MCF 10A (cell line): ENCODE measurements around the gene SUMO4. TPM values are rescaled to one million over a fixed set of nuclear protein-coding genes. Genes with fewer than 3 reads are reported as not detected.

ENCODE experiments used
- BruUV-seq: library from RNA; stranded (reverse); fragments of 400-500 nt; replicated peaks from 2 replicates; lab custom pipeline; 2021; lab: Mats Ljungman, UMichigan
- CTCF ChIA-PET: fragments of 300-600 bp; sonication (Branson Sonifier 250); formaldehyde crosslinking; extraction: SDS; loops from one replicate; lab custom pipeline; 2021; ENCODE audit warnings: antibody characterized with exemption, inconsistent platforms; lab: Yijun Ruan, JAX
- POLR2A ChIA-PET: fragments of 300-600, 350-650 bp; sonication (Branson Sonifier 250); formaldehyde crosslinking; extraction: SDS; loops from one replicate; lab custom pipeline; 2020; ENCODE audit warnings: antibody characterized with exemption, inconsistent platforms; lab: Yijun Ruan, JAX
- DNase-seq: peaks from one replicate; pipeline ENCODE4 v3.0.0-alpha.2; 2018; ENCODE audit not compliant: unreplicated experiment
- H3K27ac Mint-ChIP-seq: one replicate; pipeline ENCODE4 v1.8.0; 2022; ENCODE audit warnings: mild to moderate bottlenecking, low read depth, mixed read lengths; ENCODE audit not compliant: unreplicated experiment
- H3K27me3 Mint-ChIP-seq: one replicate; pipeline ENCODE4 v1.8.0; 2022; ENCODE audit warnings: mixed read lengths; ENCODE audit not compliant: insufficient read depth, unreplicated experiment
- H3K36me3 Mint-ChIP-seq: one replicate; pipeline ENCODE4 v1.8.0; 2022; ENCODE audit warnings: mild to moderate bottlenecking, moderate library complexity, mixed read lengths; ENCODE audit not compliant: insufficient read depth, unreplicated experiment
- H3K4me1 Mint-ChIP-seq: one replicate; pipeline ENCODE4 v1.8.0; 2022; ENCODE audit warnings: mixed read lengths; ENCODE audit not compliant: insufficient read depth, unreplicated experiment
- H3K4me3 Mint-ChIP-seq: one replicate; pipeline ENCODE4 v1.8.0; 2022; ENCODE audit warnings: mild to moderate bottlenecking, moderate library complexity, mixed read lengths; ENCODE audit not compliant: unreplicated experiment
- H3K9me3 Mint-ChIP-seq: one replicate; pipeline ENCODE4 v1.8.0; 2022; ENCODE audit warnings: mixed read lengths; ENCODE audit not compliant: unreplicated experiment
- intact Hi-C: fragments of 100-400 bp; cut with micrococcal nuclease; formaldehyde crosslinking; loops from 2 replicates; pipeline ENCODE4 v1.14.1; 2022
- total RNA-seq: library from RNA; stranded (reverse); gene quantifications from 2 replicates; pipeline ENCODE4 v1.2.3, GENCODE V29; 2022
- TF ChIP-seq, protein P1 (sequence below): fragments of 200-600 bp; IDR thresholded peaks from one replicate; pipeline ENCODE4 v1.8.0; 2022; ENCODE audit warnings: antibody characterized with exemption, mild to moderate bottlenecking; ENCODE audit not compliant: unreplicated experiment

Gene SUMO4
- total RNA-seq, 1 experiment from 2014 or later, result 2.1 TPM

DNA sequence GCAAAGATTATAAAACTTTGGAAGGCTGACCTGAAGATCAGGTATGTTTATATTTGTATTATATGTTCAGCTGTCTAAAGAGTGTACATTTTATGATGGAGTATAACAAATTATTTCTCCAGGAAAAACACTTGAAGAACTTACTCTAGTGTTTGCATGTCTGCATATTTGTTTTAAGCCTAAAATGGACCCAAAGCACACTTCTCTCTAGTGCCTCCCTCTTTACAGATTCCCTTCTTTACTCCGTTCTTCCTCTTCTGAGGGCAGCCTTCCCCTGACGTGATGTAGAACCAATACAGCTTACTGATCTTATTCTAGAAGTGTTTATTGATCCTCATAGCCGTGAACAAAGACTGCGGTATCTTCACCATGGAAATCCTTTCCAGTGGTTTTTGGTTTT lies 13.9 kb downstream of the SUMO4 start:
- DNase-seq, result no peak
- Mint-ChIP-seq H3K4me3 (no peak overlapping the region), H3K4me1 (no peaks in the 10 kb centered on the region), H3K27ac (no peak overlapping the region), H3K9me3 (no peaks in the 10 kb centered on the region), H3K27me3 (no peaks in the 10 kb centered on the region), H3K36me3 (peaks cover 36% of the 10 kb centered on the region)
- TF ChIP-seq, protein P1, sequence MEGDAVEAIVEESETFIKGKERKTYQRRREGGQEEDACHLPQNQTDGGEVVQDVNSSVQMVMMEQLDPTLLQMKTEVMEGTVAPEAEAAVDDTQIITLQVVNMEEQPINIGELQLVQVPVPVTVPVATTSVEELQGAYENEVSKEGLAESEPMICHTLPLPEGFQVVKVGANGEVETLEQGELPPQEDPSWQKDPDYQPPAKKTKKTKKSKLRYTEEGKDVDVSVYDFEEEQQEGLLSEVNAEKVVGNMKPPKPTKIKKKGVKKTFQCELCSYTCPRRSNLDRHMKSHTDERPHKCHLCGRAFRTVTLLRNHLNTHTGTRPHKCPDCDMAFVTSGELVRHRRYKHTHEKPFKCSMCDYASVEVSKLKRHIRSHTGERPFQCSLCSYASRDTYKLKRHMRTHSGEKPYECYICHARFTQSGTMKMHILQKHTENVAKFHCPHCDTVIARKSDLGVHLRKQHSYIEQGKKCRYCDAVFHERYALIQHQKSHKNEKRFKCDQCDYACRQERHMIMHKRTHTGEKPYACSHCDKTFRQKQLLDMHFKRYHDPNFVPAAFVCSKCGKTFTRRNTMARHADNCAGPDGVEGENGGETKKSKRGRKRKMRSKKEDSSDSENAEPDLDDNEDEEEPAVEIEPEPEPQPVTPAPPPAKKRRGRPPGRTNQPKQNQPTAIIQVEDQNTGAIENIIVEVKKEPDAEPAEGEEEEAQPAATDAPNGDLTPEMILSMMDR, result no peak
- no TSS peak for BruUV-seq
- ChIA-PET POLR2A (interaction anchor here (0.7 to 1.0 kb wide), 4 partner anchors 182 to 843 kb away, joined by 3 read pairs; no protein-coding TSS in a partner anchor), CTCF (interaction anchor here (1.3 to 1.5 kb wide), 2 partner anchors 18 to 333 kb away, joined by 3 read pairs; no protein-coding TSS in a partner anchor)
- intact Hi-C loops, result no loop called here

DNA sequence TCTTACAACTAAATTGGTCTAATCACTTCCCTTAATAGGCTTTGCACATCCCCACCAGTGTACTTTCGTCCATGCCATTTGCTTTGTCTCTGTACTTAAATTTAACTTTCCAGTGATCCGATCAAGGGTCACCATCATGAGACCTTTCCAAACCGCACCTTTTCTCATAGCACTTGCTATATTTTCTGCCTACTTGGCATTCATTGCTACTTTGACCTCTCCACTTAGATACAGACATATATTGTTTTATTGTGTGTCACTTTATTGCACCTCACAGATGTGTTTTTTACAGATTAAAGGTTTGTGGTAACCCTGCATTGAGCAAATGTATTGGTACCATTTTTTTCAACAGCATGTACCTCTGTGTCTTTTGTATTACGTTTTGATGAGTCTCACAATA lies 14.8 kb downstream of the SUMO4 start:
- TF ChIP-seq, protein P1, result no peak
- Mint-ChIP-seq H3K4me3 (no peak overlapping the region), H3K27ac (no peak overlapping the region), H3K4me1 (no peaks in the 10 kb centered on the region), H3K27me3 (no peaks in the 10 kb centered on the region), H3K9me3 (no peaks in the 10 kb centered on the region), H3K36me3 (peaks cover 33% of the 10 kb centered on the region)
- DNase-seq, result no peak
- no TSS peak for BruUV-seq
- intact Hi-C loops, result no loop called here
- CTCF ChIA-PET, result interaction anchor here (1.5 kb wide), 1 partner anchor 17 kb away, joined by 3 read pairs; no protein-coding TSS in a partner anchor
- POLR2A ChIA-PET, result interaction anchor here (0.7 to 0.8 kb wide), 2 partner anchors 183 to 192 kb away, joined by 3 read pairs; no protein-coding TSS in a partner anchor

DNA sequence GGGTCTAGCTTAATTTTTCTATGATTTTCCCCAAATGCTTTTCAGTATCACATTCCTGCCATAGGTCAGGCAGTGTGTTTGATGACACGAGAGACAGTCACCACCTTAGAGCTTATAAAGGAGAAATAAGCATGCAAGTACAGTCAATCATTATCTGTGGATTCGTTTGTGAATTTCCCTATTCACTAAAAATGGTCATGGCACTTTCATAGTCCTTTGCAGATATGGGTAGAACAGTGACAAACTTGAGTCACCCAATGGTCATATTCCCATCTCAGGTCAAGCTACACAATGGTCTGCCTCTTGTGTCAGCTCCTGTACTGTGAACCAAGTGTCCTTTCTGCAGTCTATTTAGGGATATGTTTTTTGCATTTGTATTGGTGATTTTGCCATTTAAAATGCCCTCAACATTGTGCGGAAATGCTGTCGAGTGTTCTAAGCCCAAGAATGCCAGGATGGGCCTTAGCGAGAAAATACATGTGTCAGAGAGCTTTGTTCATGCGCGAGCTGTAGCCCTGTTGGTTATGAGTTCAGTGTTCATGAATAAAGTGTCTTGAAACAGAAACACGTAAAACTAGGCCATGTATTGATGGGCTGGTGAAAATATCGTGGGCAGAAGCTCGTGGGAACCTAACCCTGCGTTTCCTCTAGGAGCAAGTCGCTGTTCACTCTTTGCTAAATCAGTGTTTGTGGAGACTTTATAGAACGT lies 19.8 kb downstream of the SUMO4 start:
- POLR2A ChIA-PET, result interaction anchor here (0.6 to 1.2 kb wide), 4 partner anchors 9 to 385 kb away, joined by 3 to 5 read pairs (median 4); no protein-coding TSS in a partner anchor
- TF ChIP-seq, protein P1, result no peak
- CTCF ChIA-PET, result interaction anchor here (0.6 to 2.5 kb wide), 9 partner anchors 9 to 860 kb away, joined by 3 to 14 read pairs (median 5); no protein-coding TSS in a partner anchor
- no TSS peak for BruUV-seq
- intact Hi-C loops, result no loop called here
- Mint-ChIP-seq H3K36me3 (no peaks in the 10 kb centered on the region), H3K27me3 (no peaks in the 10 kb centered on the region), H3K4me1 (no peaks in the 10 kb centered on the region), H3K4me3 (no peak overlapping the region), H3K27ac (no peak overlapping the region), H3K9me3 (no peaks in the 10 kb centered on the region)
- no peak for DNase-seq

DNA sequence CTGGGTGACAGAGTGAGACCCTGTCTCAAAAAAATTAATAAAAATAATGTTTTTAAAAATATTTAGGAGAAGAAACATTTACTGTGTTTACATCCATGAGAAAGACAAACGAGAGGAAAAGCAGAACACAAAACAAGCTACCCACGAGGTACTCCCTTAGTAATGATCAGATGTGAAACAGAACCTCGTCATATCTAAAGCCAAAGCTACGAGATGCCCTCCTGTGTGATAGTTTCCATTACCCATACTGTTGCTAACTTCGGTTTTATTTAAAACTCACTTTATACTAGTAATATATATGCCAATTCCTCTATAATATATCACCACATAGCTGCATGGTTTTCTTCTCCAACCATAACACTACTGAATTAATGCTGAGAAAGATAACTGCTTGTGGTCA lies 21.1 kb downstream of the SUMO4 start:
- BruUV-seq, result no TSS peak
- H3K27ac Mint-ChIP-seq, result no peak overlapping the region
- H3K4me3 Mint-ChIP-seq, result no peak overlapping the region
- DNase-seq, result no peak
- intact Hi-C loops, result no loop called here
- no peaks in the 10 kb centered on the region for H3K27me3 Mint-ChIP-seq
- H3K36me3 Mint-ChIP-seq, result no peaks in the 10 kb centered on the region
- no peaks in the 10 kb centered on the region for H3K4me1 Mint-ChIP-seq
- POLR2A ChIA-PET, result interaction anchor here (1.7 kb wide), 1 partner anchor 389 kb away, joined by 4 read pairs; no protein-coding TSS in a partner anchor
- CTCF ChIA-PET, result interaction anchor here (0.6 to 2.5 kb wide), 4 partner anchors 11 to 903 kb away, joined by 3 to 14 read pairs (median 10); no protein-coding TSS in a partner anchor
- H3K9me3 Mint-ChIP-seq, result no peaks in the 10 kb centered on the region
- TF ChIP-seq, protein P1, result no peak
